Kidney epithelial cell (primary cell): Measurements from ENCODE around the gene ZDHHC17. TPM values are rescaled to one million over a fixed set of nuclear protein-coding genes. Genes with fewer than 3 reads are reported as not detected.

ENCODE experiments used
- DNase-seq: peaks from one replicate; pipeline ENCODE4 v3.0.0-alpha.2; 2010; ENCODE audit warnings: low read depth
- H3K27me3 ChIP-seq: 2 replicates; pipeline ENCODE4 v1.6.0; 2011; ENCODE audit warnings: low read length; ENCODE audit not compliant: control insufficient read depth, insufficient read depth
- H3K36me3 ChIP-seq: 2 replicates; pipeline ENCODE4 v1.5.1; 2011; ENCODE audit warnings: low read length; ENCODE audit not compliant: control insufficient read depth, insufficient read depth
- H3K4me3 ChIP-seq: 2 replicates; pipeline ENCODE4 v1.5.1; 2011; ENCODE audit warnings: low read depth, mild to moderate bottlenecking, control low read depth, low read length
- CTCF ChIP-seq: IDR thresholded peaks from 2 replicates; pipeline ENCODE4 v1.5.1; 2011; ENCODE audit warnings: mild to moderate bottlenecking, moderate library complexity, low read length, control low read depth, inconsistent platforms; ENCODE audit not compliant: insufficient read depth, poor library complexity, severe bottlenecking
- total RNA-seq: library from RNA; depleted of rRNA; stranded (reverse); fragments of >200 nt; gene quantifications from 2 replicates; pipeline ENCODE4 v1.2.3, GENCODE V29; 2015

Gene ZDHHC17
- total RNA-seq: 29.6 and 30.0 TPM in 2 replicates

- peak; percentile 64 for DNase-seq
- H3K36me3 ChIP-seq: no peaks in the 10 kb centered on the region
- no peaks in the 10 kb centered on the region for H3K27me3 ChIP-seq
- peak within 1 kb of the TSS; percentile 97 for H3K4me3 ChIP-seq
- TF ChIP-seq CTCF: no peak
Measured at GRCh38 chr12:76763746-76764675, at the start of gene ZDHHC17. TSS of gene ZDHHC17 (plus strand) at chr12:76764115. CDS start at chr12:76764237, 122 bp downstream.

- DNase-seq: no peak
- TF ChIP-seq CTCF: no peak
- no peak overlapping the region for H3K4me3 ChIP-seq
- H3K27me3 ChIP-seq: no peaks in the 10 kb centered on the region
- H3K36me3 ChIP-seq: no peaks in the 10 kb centered on the region
Measured at GRCh38 chr12:76714415-76714814, 49.5 kb upstream of the ZDHHC17 start.

GRCh38 chr12:76714861-76715260 is 49.1 kb upstream of the ZDHHC17 start:
- no peak for TF ChIP-seq CTCF
- Histone ChIP-seq H3K36me3 (no peaks in the 10 kb centered on the region), H3K4me3 (no peak overlapping the region), H3K27me3 (no peaks in the 10 kb centered on the region)
- no peak for DNase-seq

GRCh38 chr12:76715332-76715731 is 48.6 kb upstream of the ZDHHC17 start:
- Histone ChIP-seq H3K27me3 (no peaks in the 10 kb centered on the region), H3K36me3 (no peaks in the 10 kb centered on the region), H3K4me3 (no peak overlapping the region)
- TF ChIP-seq CTCF: no peak
- DNase-seq: no peak

GRCh38 chr12:76717314-76717713 is 46.6 kb upstream of the ZDHHC17 start:
- TF ChIP-seq CTCF: no peak
- Histone ChIP-seq H3K36me3 (no peaks in the 10 kb centered on the region), H3K27me3 (no peaks in the 10 kb centered on the region), H3K4me3 (no peak overlapping the region)
- DNase-seq: no peak
